HepG2 (cell line): Measurements from ENCODE around the gene PATL1. TPM values are rescaled to one million over a fixed set of nuclear protein-coding genes. Genes with fewer than 3 reads are reported as not detected.

Source experiments
- EZH2 ChIP-seq: conservative IDR thresholded peaks from 2 replicates; pipeline ENCODE4 v1.6.1; 2012; ENCODE audit warnings: mild to moderate bottlenecking, low read depth, low read length, moderate library complexity
- GMEB1 ChIP-seq: sonication (generic); formaldehyde crosslinking; IDR thresholded peaks from 2 replicates; pipeline ENCODE4 v1.5.1; 2020; ENCODE audit warnings: missing genetic modification reagents, mild to moderate bottlenecking, borderline replicate concordance
- GRHL1 ChIP-seq: sonication (generic); formaldehyde crosslinking; conservative IDR thresholded peaks from 2 replicates; pipeline ENCODE4 v1.8.0; 2022; ENCODE audit warnings: missing genetic modification reagents
- MIXL1 ChIP-seq: IDR thresholded peaks from 2 replicates; pipeline ENCODE4 v1.6.1; 2016
- NR2F2 ChIP-seq: IDR thresholded peaks from 2 replicates; pipeline ENCODE4 v1.6.1; 2012; ENCODE audit warnings: low read depth, inconsistent platforms, borderline replicate concordance
- RARG ChIP-seq: sonication (generic); formaldehyde crosslinking; IDR thresholded peaks from 2 replicates; pipeline ENCODE4 v1.4.0; 2020; ENCODE audit warnings: low read depth, mild to moderate bottlenecking, missing genetic modification reagents
- REPIN1 ChIP-seq: sonication (generic); formaldehyde crosslinking; IDR thresholded peaks from 2 replicates; pipeline ENCODE4 v1.8.0; 2022; ENCODE audit warnings: missing genetic modification reagents, low read depth, mild to moderate bottlenecking, borderline replicate concordance
- TCF7L2 ChIP-seq: IDR thresholded peaks from 2 replicates; pipeline ENCODE4 v1.6.1; 2011; ENCODE audit warnings: mild to moderate bottlenecking, low read depth, low read length, moderate library complexity
- U2AF1 ChIP-seq: fragments of 200-400 bp; formaldehyde crosslinking; optimal IDR thresholded peaks from 2 replicates; pipeline ENCODE3; 2017; ENCODE audit warnings: mild to moderate bottlenecking, low read depth, low read length
- ZNF446 ChIP-seq: sonication (generic); formaldehyde crosslinking; IDR thresholded peaks from 2 replicates; pipeline ENCODE4 v1.5.0; 2020; ENCODE audit warnings: mild to moderate bottlenecking, missing genetic modification reagents
- ZNF567 ChIP-seq: sonication (generic); formaldehyde crosslinking; IDR thresholded peaks from 2 replicates; pipeline ENCODE4 v1.8.1; 2023; ENCODE audit warnings: mild to moderate bottlenecking, missing genetic modification reagents, borderline replicate concordance
- ZNF574 ChIP-seq: sonication (generic); formaldehyde crosslinking; IDR thresholded peaks from 2 replicates; pipeline ENCODE4 v1.4.0; 2020; ENCODE audit warnings: missing genetic modification reagents
- ZNF777 ChIP-seq: sonication (generic); formaldehyde crosslinking; IDR thresholded peaks from 2 replicates; pipeline ENCODE4 v1.4.0; 2020; ENCODE audit warnings: missing genetic modification reagents
- ZNF891 ChIP-seq: sonication (generic); formaldehyde crosslinking; IDR thresholded peaks from 2 replicates; pipeline ENCODE4 v1.5.0; 2020; ENCODE audit warnings: mild to moderate bottlenecking, missing genetic modification reagents
- ZSCAN12 ChIP-seq: sonication (generic); formaldehyde crosslinking; IDR thresholded peaks from 2 replicates; pipeline ENCODE4 v1.9.0; 2021; ENCODE audit warnings: mild to moderate bottlenecking, missing genetic modification reagents
- polyA plus RNA-seq, 8 experiments: library from polyadenylated mRNA; depleted of rRNA in 3 of 8; stranded (reverse) in 7 of 8; unstranded in 1 of 8; fragments of >200 nt; fragmentation: Illumina TruSeq in 4 of 8; extraction: Trizol in 4 of 8; gene quantifications; 2 replicates each; pipeline versions ENCODE4 v1.2.1 to v1.2.3, GENCODE V29; 2011 to 2016; ENCODE audit warnings: low read depth in 4 of 8, missing spikeins in 1 of 8, mixed read lengths in 1 of 8; ENCODE audit not compliant: insufficient read depth in 1 of 8
- total RNA-seq, 5 experiments: library from RNA; depleted of rRNA; stranded (reverse); fragments of >200 nt; fragmentation: Illumina TruSeq; extraction: Trizol; gene quantifications; 2 replicates each; pipeline ENCODE4 v1.2.3, GENCODE V29; 2016; ENCODE audit warnings: low read depth in 1 of 5
- TF ChIP-seq, protein P1 (sequence below): sonication (generic); formaldehyde crosslinking; IDR thresholded peaks from 2 replicates; pipeline ENCODE4 v1.4.0; 2020; ENCODE audit warnings: mild to moderate bottlenecking, missing genetic modification reagents

The PATL1 gene
- total and polyA plus RNA-seq, 2 of the 13 experiments (the other 11 are each of a cell fraction or from before 2014, with no cell fraction given) = 12.9 to 26.8 TPM

DNA sequence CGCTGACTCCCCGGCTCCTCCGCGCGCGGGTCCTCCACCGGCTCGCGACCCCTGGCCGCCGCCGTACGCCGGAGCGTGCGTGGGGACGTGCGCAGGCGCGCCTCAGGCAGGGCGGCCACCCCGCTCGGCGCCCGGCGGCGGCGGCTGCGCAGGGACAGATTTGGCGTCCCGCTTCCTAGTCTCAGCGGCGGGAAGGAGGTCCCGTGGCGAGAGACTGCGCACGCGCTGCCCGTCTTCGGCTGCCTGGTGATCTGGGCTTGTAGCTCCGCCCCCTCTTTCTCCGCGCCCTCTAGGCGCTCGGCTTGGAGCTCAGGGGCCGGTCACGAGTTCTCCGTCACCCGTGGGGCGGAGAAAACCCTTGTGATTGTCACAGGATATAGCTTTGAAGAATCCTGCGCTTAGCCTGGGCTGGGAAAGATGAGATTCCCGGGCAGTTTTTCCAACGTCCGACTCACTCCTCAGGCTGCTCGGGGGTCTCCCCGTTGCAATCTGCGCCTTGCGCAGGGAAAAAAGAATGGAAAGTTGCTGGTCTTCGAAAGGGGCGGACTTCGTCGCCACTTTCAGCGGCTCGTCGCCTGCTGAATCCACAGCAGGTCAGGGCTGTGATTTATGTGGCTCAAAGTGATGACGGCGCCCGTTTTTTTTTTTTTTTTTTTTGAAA, at the start of gene PATL1 (continued):
- TF ChIP-seq, protein P1, sequence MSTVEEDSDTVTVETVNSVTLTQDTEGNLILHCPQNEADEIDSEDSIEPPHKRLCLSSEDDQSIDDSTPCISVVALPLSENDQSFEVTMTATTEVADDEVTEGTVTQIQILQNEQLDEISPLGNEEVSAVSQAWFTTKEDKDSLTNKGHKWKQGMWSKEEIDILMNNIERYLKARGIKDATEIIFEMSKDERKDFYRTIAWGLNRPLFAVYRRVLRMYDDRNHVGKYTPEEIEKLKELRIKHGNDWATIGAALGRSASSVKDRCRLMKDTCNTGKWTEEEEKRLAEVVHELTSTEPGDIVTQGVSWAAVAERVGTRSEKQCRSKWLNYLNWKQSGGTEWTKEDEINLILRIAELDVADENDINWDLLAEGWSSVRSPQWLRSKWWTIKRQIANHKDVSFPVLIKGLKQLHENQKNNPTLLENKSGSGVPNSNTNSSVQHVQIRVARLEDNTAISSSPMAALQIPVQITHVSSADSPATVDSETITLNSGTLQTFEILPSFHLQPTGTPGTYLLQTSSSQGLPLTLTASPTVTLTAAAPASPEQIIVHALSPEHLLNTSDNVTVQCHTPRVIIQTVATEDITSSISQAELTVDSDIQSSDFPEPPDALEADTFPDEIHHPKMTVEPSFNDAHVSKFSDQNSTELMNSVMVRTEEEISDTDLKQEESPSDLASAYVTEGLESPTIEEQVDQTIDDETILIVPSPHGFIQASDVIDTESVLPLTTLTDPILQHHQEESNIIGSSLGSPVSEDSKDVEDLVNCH = no peak
- TF ChIP-seq ZSCAN12 (CRISPR knock-in tag) = 0 out of 2 replicates have a peak, but pooled peaks have one; percentile 43
- no peak; the same call in 1 of the 2 replicates for TF ChIP-seq NR2F2
- TF ChIP-seq GRHL1 = no peak
- no peak for TF ChIP-seq ZNF777 (CRISPR knock-in tag)
- TF ChIP-seq TCF7L2 = no peak
- no peak; the same call in 1 of the 2 replicates for TF ChIP-seq ZNF567 (CRISPR knock-in tag)
- TF ChIP-seq RARG (CRISPR knock-in tag) = no peak
- peak; percentile 64; the same call in 1 of the 2 replicates for TF ChIP-seq ZNF891 (CRISPR knock-in tag)
- TF ChIP-seq EZH2 = no peak
- peak; percentile 84 for TF ChIP-seq GMEB1 (CRISPR knock-in tag)
- no peak for TF ChIP-seq U2AF1
- TF ChIP-seq ZNF446 (CRISPR knock-in tag) = peak; percentile 47; the same call in 1 of the 2 replicates
- peak; percentile 43 for TF ChIP-seq ZNF574 (CRISPR knock-in tag)
- no peak for TF ChIP-seq MIXL1 (CRISPR knock-in tag)
- no peak; the same call in 1 of the 2 replicates for TF ChIP-seq REPIN1 (CRISPR knock-in tag)
